SK-N-MC (cell line): ENCODE data around the gene SUPT20HL2.

Source experiments
- DNase-seq: peaks from one replicate; pipeline ENCODE4 v3.0.0-alpha.2; 2011; ENCODE audit warnings: low read depth, low spot score
- H3K27ac ChIP-seq: fragments of 200-600 bp; sonication (generic); 2 replicates; pipeline ENCODE4 v1.5.1; 2016; ENCODE audit warnings: mixed run types
- H3K36me3 ChIP-seq: fragments of 200-600 bp; sonication (generic); 2 replicates; pipeline ENCODE4 v1.6.1; 2017; ENCODE audit warnings: antibody characterized with exemption, low read length, mixed read lengths; ENCODE audit not compliant: insufficient read depth
- H3K4me3 ChIP-seq: fragments of 200-600 bp; sonication (generic); 2 replicates; pipeline ENCODE4 v1.5.1; 2016
- H3K9ac ChIP-seq: fragments of 200-600 bp; sonication (generic); 2 replicates; pipeline ENCODE4 v1.8.0; 2017; ENCODE audit warnings: mixed run types, mixed read lengths; ENCODE audit not compliant: insufficient read length
- H3K9me3 ChIP-seq: fragments of 200-600 bp; sonication (generic); 2 replicates; pipeline ENCODE4 v1.6.1; 2017; ENCODE audit warnings: low read depth, mild to moderate bottlenecking, antibody characterized with exemption, low read length, moderate library complexity, mixed read lengths
- EZH2 ChIP-seq: fragments of 200-600 bp; sonication (generic); IDR thresholded peaks from one replicate; pipeline ENCODE4 v1.6.1; 2017; ENCODE audit warnings: antibody characterized with exemption
- FOXP2 ChIP-seq: optimal IDR thresholded peaks from 2 replicates; pipeline ENCODE3; 2011; ENCODE audit warnings: mild to moderate bottlenecking, moderate library complexity; ENCODE audit not compliant: insufficient read depth; ENCODE audit errors: extremely low read length, control extremely low read depth
- POLR2AphosphoS5 ChIP-seq: IDR thresholded peaks from 2 replicates; pipeline ENCODE4 v1.6.1; 2012; ENCODE audit warnings: mild to moderate bottlenecking, low read depth, low read length, borderline replicate concordance

SUPT20HL2 gene

DNA sequence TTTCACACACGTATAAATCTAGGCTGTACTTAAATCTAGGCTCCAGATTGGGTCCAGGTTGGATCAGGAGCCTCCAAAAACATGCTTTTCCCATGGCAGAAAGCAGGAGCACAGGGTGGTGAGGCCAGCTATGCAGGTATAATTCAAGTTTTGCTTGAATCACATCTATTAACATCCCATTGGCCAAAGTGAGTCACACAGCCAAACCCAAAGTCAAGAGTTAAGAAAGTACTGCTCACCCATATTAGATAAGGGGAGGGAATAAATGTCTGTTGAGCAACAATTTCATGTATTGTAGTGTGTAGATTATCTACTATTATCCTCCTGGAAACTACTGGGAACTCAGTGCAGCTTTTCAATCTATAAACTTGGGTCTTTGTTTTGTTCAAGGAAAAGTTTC lies 12.8 kb downstream of the SUPT20HL2 start:
- no peaks in the 10 kb centered on the region for H3K36me3 ChIP-seq
- no peak overlapping the region for H3K4me3 ChIP-seq
- no peak for DNase-seq
- no peaks in the 10 kb centered on the region for H3K9me3 ChIP-seq
- no peak overlapping the region for H3K9ac ChIP-seq
- no peak overlapping the region for H3K27ac ChIP-seq
- TF ChIP-seq POLR2AphosphoS5: no peak
- no peak for TF ChIP-seq FOXP2
- no peak for TF ChIP-seq EZH2

DNA sequence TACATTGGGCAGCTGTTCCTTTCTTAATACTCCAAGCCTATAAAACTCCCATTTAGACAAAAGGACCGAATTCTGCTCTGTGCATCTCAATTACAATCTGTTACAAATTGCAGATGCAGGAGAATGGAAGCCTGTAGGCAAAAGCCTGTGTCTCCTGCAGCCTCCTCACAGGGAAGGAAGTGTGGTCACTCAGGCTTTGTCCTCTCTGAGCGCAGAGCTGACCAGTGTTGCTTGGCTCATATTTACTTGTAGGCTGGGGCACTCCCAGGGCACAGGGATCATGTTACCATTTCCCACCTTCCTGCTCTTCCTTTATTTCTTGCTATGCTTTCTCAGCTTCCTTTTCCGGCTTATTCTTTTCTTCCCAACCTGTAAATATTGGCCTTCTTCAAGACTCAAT lies 15.7 kb downstream of the SUPT20HL2 start:
- TF ChIP-seq EZH2 (no peak), FOXP2 (no peak)
- Histone ChIP-seq H3K4me3 (no peak overlapping the region), H3K9me3 (no peaks in the 10 kb centered on the region), H3K36me3 (no peaks in the 10 kb centered on the region), H3K27ac (no peak overlapping the region), H3K9ac (no peak overlapping the region)
- no peak for DNase-seq

DNA sequence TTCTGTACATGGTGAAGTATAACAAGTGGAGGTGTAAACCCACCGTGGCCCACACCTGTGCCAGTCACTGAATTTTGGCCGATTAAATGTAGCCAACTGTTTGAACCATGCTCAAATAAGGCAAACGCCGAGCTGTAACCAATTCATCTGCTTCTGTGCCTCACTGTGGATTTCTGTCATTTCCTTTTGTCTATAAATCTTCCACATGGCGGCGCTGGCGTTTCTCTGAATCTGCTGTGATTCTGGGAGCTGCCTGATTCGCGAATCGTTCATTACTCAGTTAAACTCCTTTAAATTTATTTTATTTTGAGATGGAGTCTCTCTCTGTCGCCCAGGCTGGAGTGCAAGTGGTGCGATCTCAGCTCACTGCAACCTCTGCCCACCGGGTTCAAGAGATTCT lies 19.2 kb downstream of the SUPT20HL2 start:
- no peak for DNase-seq
- Histone ChIP-seq H3K36me3 (no peaks in the 10 kb centered on the region), H3K9ac (no peak overlapping the region), H3K4me3 (no peak overlapping the region), H3K27ac (no peak overlapping the region), H3K9me3 (no peaks in the 10 kb centered on the region)
- TF ChIP-seq FOXP2 (no peak), EZH2 (no peak), POLR2AphosphoS5 (no peak)

DNA sequence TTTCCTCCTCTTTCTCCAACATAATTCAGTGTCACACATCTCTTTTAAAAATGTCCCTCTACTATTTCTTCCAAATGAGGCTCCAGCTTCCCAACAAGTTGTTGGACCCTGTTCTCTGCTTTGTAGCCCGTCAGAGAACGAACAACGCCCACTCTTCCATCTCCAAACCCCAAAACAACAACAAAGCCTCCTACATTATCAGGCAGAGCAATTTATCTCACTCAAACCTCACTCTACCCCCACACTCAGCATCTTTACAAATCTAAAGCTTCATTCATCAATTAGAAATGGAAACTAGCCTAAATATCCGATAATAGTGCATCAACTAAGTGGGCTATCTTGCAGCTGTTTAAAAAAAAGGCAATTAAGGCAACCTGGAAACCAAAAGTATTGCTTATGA lies 20.5 kb downstream of the SUPT20HL2 start:
- DNase-seq: no peak
- H3K4me3 ChIP-seq: no peak overlapping the region
- no peak overlapping the region for H3K27ac ChIP-seq
- no peaks in the 10 kb centered on the region for H3K36me3 ChIP-seq
- TF ChIP-seq FOXP2 (no peak), EZH2 (no peak), POLR2AphosphoS5 (no peak)
- H3K9me3 ChIP-seq: no peaks in the 10 kb centered on the region
- no peak overlapping the region for H3K9ac ChIP-seq

DNA sequence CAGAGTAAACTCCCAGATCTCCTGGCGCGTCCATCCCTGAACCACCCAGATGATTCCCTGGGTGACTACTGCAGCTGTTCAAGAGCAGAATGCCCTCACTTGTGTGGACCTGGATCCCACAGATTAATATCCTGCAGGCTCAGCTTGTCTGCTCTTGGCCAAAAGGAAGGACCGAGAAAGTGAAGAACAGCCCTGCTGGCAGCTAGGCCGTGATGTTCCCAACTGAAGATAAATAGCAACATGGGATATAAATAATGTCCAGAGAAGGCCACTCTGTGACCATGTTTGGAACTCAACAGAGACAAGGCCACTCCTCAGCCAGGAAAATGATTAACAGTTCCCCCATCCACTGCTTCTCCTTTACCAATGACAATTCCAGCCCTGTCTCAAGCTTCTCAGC lies 21.5 kb downstream of the SUPT20HL2 start:
- H3K36me3 ChIP-seq: no peaks in the 10 kb centered on the region
- no peak overlapping the region for H3K4me3 ChIP-seq
- no peak overlapping the region for H3K27ac ChIP-seq
- no peaks in the 10 kb centered on the region for H3K9me3 ChIP-seq
- DNase-seq: no peak
- TF ChIP-seq FOXP2: no peak
- TF ChIP-seq EZH2: no peak
- TF ChIP-seq POLR2AphosphoS5: no peak
- no peak overlapping the region for H3K9ac ChIP-seq

DNA sequence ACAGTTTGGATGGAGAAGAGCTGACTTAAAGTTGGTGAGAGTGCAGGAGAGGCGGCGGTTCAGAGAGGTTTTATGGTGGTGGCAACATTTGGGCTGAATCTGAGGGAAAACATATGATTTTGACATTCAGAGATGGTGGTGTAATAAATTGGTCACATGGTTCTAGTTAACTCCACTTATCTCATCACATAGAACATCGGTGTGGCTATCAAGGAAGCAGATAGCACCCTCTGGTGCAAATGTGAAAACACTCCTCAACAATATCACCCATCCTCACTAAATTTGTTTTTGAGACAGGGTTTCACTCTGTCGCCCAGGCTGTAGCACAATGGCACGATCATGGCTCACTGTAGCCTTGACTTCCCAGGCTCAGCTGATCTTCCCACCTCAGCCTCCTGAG lies 28.8 kb downstream of the SUPT20HL2 start:
- H3K4me3 ChIP-seq: no peak overlapping the region
- no peaks in the 10 kb centered on the region for H3K9me3 ChIP-seq
- TF ChIP-seq POLR2AphosphoS5 (no peak), EZH2 (no peak), FOXP2 (no peak)
- no peak overlapping the region for H3K27ac ChIP-seq
- no peak overlapping the region for H3K9ac ChIP-seq
- no peaks in the 10 kb centered on the region for H3K36me3 ChIP-seq
- DNase-seq: no peak

DNA sequence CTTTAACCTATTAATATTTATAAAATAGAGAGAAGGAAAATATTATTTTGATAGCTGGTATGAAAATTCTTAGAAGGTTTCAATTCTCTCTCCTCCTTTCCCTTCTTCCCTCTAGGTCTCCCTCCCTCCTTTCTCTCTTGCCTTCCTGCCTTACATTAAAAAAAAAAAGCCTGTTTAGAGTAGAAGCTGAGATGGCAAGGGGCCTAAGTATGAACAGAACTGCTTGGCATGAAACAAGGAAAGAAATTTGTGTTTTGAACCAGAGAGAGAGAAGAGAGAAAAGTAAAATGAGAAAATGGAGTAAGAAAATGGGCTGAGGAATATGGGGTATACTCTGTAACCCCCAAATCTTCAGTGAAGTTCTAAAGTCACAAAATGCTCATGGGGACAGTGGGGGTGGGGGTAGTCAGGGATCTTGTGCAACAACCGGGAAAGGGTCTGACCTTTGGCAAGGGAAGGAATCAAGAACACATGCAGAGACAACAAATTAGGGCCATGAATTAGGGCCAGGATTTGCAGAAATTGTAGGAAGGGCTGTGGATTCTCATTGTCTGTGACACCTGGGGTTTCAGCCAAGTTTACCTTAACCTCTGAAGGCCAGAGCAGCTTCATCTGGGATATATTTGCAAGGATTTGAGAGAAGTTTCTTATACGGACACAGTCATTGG lies 30.6 kb downstream of the SUPT20HL2 start:
- Histone ChIP-seq H3K27ac (no peak overlapping the region), H3K36me3 (no peaks in the 10 kb centered on the region), H3K9me3 (no peaks in the 10 kb centered on the region), H3K4me3 (no peak overlapping the region), H3K9ac (no peak overlapping the region)
- TF ChIP-seq POLR2AphosphoS5 (no peak), EZH2 (no peak), FOXP2 (no peak)
- no peak for DNase-seq

DNA sequence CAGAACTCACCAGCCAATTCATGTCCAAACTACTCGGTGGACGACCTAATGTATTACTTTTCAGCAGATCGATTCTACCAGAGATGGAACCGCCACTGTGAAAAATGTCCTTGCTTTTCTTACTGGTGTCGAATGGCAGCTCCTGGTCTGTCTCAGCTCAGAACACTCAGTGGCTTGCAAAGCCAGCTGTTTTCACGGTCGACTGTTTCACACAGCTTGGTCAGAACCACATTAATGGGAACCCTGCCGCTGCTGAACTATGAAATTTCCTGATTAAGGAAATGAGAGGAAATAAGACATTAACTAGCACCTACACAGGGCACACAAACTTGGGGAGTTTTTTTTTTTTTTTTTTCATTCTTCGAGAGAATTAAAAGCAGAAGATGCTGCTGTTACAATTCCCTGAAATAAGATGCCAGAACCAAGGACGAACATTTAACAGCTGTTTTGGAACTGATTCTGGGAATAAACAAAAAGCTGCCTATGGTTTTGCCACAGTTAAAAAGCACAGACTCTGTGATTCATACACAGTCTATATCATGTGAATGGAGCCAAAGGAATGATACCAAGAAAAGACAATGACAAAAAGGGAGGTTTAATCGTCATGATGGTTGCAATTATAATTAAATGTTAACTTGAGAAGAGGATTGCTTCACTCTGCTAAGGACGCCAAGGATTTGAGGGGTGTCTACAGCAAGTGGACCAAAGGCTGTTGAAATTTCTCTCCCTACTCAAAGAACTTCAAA lies 31.3 kb downstream of the SUPT20HL2 start:
- no peak overlapping the region for H3K9ac ChIP-seq
- TF ChIP-seq POLR2AphosphoS5 (no peak), FOXP2 (no peak)
- no peak overlapping the region for H3K27ac ChIP-seq
- no peak for DNase-seq
- H3K4me3 ChIP-seq: peak overlapping the region; percentile 37; the same call in 1 of the 2 replicates
- no peaks in the 10 kb centered on the region for H3K36me3 ChIP-seq
- no peaks in the 10 kb centered on the region for H3K9me3 ChIP-seq

DNA sequence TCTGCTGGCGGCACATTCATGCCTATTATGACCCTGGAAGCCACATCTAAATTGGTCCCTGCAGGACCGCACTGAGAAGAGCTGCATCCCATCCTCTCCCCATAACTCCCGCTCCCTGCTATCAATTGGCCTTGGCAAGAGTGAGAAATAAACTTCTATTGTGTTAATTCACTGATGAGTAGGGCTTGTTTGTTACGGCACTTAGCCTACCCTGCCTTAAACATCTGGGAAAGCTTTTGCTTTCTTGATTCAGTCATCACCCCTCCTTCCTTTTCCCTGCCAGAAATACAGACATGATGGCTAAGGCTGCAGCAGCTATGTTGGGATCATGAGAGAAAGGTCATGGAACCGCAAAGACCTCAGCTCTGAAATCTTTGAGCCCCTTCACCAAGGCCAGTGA lies 36.5 kb downstream of the SUPT20HL2 start:
- H3K4me3 ChIP-seq: no peak overlapping the region
- TF ChIP-seq POLR2AphosphoS5 (no peak), FOXP2 (no peak), EZH2 (no peak)
- no peak for DNase-seq
- H3K9ac ChIP-seq: no peak overlapping the region
- no peak overlapping the region for H3K27ac ChIP-seq
- H3K36me3 ChIP-seq: no peaks in the 10 kb centered on the region
- no peaks in the 10 kb centered on the region for H3K9me3 ChIP-seq
